Measurements from ENCODE around the gene KCP. TPM values are rescaled to one million over a fixed set of nuclear protein-coding genes. Genes with fewer than 3 reads are reported as not detected.

The KCP gene
- total RNA-seq, 4 donors from 2014 or later: 0.47 to 1.5 (median 0.87) TPM

GRCh38 chr7:128856001-128856718 lies 54.3 kb downstream of the KCP start:
- no peak overlapping the region for H3K4me3 ChIP-seq
- 75 to 76% methylated on average over 3 to 9 of the region's 17 CpGs for WGBS, 2 donors
- peak overlapping the region in 1 of 4 donors; percentile 3 for H3K27ac ChIP-seq
- no peaks in the 10 kb centered on the region for H3K9me3 ChIP-seq
- peaks cover 23 to 45% (median 25%) of the 10 kb centered on the region in 3 donors for H3K4me1 ChIP-seq
- no peak for DNase-seq
- no peak for TF ChIP-seq CTCF (IDR thresholded peaks at IDR 0.05)
- no peak for TF ChIP-seq POLR2A (IDR thresholded peaks at IDR 0.05)
- H3K36me3 ChIP-seq: peaks cover 0 to 52% (median 0%) of the 10 kb centered on the region in 3 donors
- intact Hi-C loops (cut with DNase I): no loop called here
- peaks cover 0 to 14% (median 0%) of the 10 kb centered on the region in 4 donors for H3K27me3 ChIP-seq

- DNase-seq: no peak
- peaks cover 0 to 14% (median 0%) of the 10 kb centered on the region in 4 donors for H3K27me3 ChIP-seq
- no peak overlapping the region for H3K4me3 ChIP-seq
- peak overlapping the region in 1 of 4 donors; percentile 7 for H3K27ac ChIP-seq
- peaks cover 0 to 58% (median 0%) of the 10 kb centered on the region in 3 donors for H3K36me3 ChIP-seq
- intact Hi-C loops (cut with DNase I): no loop called here
- 72 to 79% methylated on average over 2 of the region's 3 CpGs for WGBS, 2 donors
- TF ChIP-seq POLR2A (IDR thresholded peaks at IDR 0.05) (no peak), CTCF (IDR thresholded peaks at IDR 0.05) (no peak)
- H3K4me1 ChIP-seq: peaks cover 23 to 40% (median 24%) of the 10 kb centered on the region in 3 donors
- H3K9me3 ChIP-seq: no peaks in the 10 kb centered on the region
Observed at GRCh38 chr7:128855559-128855958, 55.0 kb downstream of the KCP start.

- no peak for TF ChIP-seq CTCF (IDR thresholded peaks at IDR 0.05)
- TF ChIP-seq POLR2A (IDR thresholded peaks at IDR 0.05): no peak
- Histone ChIP-seq H3K27me3 (peaks cover 0 to 14% (median 0%) of the 10 kb centered on the region in 4 donors), H3K4me3 (no peak overlapping the region), H3K9me3 (no peaks in the 10 kb centered on the region), H3K4me1 (peaks cover 12 to 29% (median 15%) of the 10 kb centered on the region in 3 donors), H3K27ac (no peak overlapping the region), H3K36me3 (peaks cover 0 to 70% (median 0%) of the 10 kb centered on the region in 3 donors)
- DNase-seq: no peak
- 83% methylated on average over 10 of the region's 21 CpGs; no CpG with 5 or more reads in 1 of the 2 donors for WGBS, 2 donors
- intact Hi-C loops (cut with DNase I): no loop called here
Observed at GRCh38 chr7:128854396-128854795, 56.1 kb downstream of the KCP start.

GRCh38 chr7:128853799-128854198 lies 56.7 kb downstream of the KCP start:
- Histone ChIP-seq H3K27ac (no peak overlapping the region), H3K27me3 (peaks cover 0 to 14% (median 0%) of the 10 kb centered on the region in 4 donors), H3K36me3 (peaks cover 0 to 76% (median 0%) of the 10 kb centered on the region in 3 donors), H3K4me3 (no peak overlapping the region), H3K4me1 (peaks cover 6 to 23% (median 9%) of the 10 kb centered on the region in 3 donors), H3K9me3 (no peaks in the 10 kb centered on the region)
- TF ChIP-seq POLR2A (IDR thresholded peaks at IDR 0.05): no peak
- no peak for TF ChIP-seq CTCF (IDR thresholded peaks at IDR 0.05)
- no peak for DNase-seq
- WGBS, 2 donors: 57% methylated on average over 3 of the region's 23 CpGs; no CpG with 5 or more reads in 1 of the 2 donors
- intact Hi-C loops (cut with DNase I): no loop called here

GRCh38 chr7:128852537-128853254 lies 57.8 kb downstream of the KCP start:
- H3K4me1 ChIP-seq: peaks cover 2 to 17% (median 6%) of the 10 kb centered on the region in 3 donors
- no peak overlapping the region for H3K27ac ChIP-seq
- 80 to 81% methylated on average over 2 to 15 of the region's 28 CpGs for WGBS, 2 donors
- H3K4me3 ChIP-seq: no peak overlapping the region
- DNase-seq: no peak
- intact Hi-C loops (cut with DNase I): no loop called here
- no peaks in the 10 kb centered on the region for H3K9me3 ChIP-seq
- peaks cover 0 to 14% (median 0%) of the 10 kb centered on the region in 4 donors for H3K27me3 ChIP-seq
- TF ChIP-seq CTCF (IDR thresholded peaks at IDR 0.05) (no peak), POLR2A (IDR thresholded peaks at IDR 0.05) (no peak)
- H3K36me3 ChIP-seq: peaks cover 0 to 86% (median 0%) of the 10 kb centered on the region in 3 donors

Measured in esophagus squamous epithelium (tissue), 5 donors.